NCI-H1092 (cell line): ENCODE results near the gene DIPK1B.

Source experiments
- DNase-seq: peaks from one replicate; lab custom pipeline; 2025; lab: John Stamatoyannopoulos, UW

Gene DIPK1B

DNA sequence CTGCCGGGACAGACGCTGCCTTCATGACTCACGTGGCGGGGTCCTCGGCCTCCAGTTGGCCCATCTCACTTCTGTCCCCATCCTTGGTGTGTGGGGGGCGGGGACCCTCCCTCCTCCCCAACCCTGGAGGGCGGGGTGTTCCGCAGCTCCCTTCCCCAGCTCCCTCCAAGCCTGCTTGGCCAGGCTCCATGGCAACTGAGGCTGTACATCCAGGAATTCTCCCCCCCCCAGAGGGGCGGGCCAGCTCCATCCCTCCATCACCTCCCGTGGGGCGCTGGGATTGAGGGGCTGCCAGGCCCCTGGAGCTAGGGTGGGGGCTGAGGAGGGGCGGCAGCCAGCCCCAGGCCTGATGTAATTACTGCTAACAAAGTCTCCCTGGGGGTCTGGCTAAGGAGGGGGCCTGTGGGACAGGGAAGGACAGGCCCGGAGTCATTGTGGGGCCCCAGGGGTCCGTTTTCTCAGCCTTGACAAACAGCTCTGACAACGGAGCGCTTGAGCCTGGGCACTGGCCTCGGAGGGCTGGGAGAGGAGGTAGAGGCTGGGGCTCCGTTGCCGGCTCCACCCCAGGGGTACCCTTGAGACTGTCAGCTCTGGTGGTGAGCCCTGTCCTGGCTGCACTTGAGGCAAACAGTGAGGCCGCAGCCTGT lies 8.0 kb downstream of the DIPK1B start:
- no peak for DNase-seq

GRCh38 chr9:136720898-136721338 lies 8.5 kb downstream of the DIPK1B start:
- no peak for DNase-seq

- DNase-seq: no peak
Measured at GRCh38 chr9:136721339-136722092, 9.1 kb downstream of the DIPK1B start.

DNA sequence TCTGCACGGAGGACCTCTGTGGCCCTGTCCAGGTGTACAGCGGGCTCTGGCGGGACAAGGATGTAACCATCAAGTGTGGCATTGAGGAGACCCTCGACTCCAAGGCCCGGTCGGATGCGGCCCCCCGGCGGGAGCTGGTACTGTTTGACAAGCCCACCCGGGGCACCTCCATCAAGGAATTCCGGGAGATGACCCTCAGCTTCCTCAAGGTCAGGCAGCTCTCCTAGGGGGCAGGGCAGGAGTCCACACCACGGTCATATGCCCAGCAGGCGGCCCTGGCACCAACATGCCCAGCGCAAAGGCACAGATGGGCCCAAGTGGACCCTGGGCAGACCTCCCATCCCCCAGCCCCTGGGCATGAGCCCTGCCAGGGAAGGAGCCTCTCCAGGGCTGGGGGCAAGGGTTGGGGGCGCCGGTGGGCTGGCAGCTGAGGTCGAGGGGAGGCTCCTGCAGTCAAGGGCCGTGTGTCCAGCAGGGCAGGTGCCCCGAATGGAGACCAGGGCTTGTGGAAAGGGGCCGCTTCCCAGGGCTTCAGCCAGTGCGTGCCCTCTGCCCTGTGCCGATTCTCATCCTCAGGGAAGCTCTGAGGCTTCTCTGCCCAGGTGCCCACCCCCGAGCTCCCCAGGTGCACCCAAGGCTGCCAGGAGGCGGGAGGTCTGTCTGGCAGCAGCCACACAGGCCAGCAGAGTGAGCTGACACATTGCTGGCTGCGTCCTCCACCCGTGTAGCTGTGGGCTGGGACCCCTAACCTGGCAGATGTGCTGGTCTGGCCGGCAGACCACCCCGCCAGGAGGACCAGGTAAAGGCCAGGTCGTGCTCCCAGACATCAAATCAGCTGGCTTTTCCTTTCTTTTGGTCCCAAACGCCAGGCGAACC lies 10.0 kb downstream of the DIPK1B start:
- no peak for DNase-seq

- no peak for DNase-seq
Measured at GRCh38 chr9:136722969-136723356, 10.6 kb downstream of the DIPK1B start.

GRCh38 chr9:136723362-136723976 lies 11.1 kb downstream of the DIPK1B start:
- no peak for DNase-seq

GRCh38 chr9:136723989-136724388 lies 11.6 kb downstream of the DIPK1B start:
- no peak for DNase-seq

DNA sequence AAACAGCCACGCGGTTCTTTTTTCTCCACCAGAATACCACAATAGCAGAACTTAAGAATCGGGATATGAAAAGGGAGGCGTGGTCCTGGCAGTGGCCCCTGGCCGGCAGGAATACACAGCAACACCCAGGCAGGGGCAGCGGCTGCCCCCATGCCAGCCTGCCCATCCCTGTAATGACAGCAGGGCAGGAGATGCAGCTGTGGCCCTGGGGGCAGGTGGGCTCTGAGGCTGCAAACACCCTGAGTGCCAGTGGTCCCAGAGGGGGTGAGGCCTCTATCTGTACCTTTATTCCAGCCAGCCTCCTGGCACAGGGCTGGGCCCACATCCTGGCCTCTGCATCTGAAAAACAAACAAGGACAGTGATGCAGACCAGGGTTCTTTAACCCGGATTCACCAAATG lies 12.4 kb downstream of the DIPK1B start:
- DNase-seq: no peak

GRCh38 chr9:136725612-136726011 lies 13.2 kb downstream of the DIPK1B start:
- DNase-seq: no peak

DNA sequence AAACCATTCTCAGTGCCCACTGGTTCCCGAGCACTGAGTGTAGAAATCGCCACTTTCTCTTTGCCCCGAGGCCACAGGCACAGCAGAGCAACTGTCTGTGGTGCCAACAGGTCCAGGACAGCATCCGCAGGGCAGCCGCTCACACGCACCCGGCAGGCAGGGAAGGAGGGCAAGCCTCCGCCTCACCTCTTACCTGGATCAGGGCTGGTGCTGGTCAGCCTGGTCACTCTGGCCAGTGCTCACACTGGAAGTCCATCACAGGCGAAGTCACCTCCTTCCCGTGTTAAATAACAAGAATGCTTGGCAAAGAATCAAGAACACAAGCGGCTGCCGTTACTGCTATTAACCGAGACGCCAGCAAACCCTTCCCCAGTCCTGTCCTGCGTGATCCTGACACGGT lies 13.7 kb downstream of the DIPK1B start:
- DNase-seq: no peak

GRCh38 chr9:136726631-136727191 lies 14.3 kb downstream of the DIPK1B start:
- no peak for DNase-seq

DNA sequence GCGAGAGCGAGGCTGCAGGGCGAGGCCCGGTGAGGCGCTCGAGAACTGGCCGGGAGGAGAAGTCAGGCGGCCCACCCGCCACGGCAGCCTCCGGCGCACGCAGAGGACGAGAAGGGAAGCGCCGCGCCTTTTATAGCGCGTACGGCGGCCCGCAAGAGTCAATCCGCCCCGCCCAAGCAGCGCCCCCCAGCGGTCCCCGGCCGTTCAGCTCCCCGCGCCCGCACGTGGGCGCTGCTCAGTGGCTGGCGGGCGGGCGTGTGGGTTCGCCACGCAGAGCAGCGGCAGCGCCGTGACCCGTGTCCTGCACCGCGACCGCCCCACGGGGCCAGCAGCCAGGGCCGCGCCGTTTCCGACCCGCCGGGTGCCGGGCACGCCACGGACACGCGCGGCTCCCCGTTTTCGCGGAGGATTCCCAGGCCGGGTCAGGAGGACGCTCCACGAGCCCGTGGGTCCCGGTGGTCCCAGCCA lies 15.7 kb downstream of the DIPK1B start:
- DNase-seq: peak; percentile 73

DNA sequence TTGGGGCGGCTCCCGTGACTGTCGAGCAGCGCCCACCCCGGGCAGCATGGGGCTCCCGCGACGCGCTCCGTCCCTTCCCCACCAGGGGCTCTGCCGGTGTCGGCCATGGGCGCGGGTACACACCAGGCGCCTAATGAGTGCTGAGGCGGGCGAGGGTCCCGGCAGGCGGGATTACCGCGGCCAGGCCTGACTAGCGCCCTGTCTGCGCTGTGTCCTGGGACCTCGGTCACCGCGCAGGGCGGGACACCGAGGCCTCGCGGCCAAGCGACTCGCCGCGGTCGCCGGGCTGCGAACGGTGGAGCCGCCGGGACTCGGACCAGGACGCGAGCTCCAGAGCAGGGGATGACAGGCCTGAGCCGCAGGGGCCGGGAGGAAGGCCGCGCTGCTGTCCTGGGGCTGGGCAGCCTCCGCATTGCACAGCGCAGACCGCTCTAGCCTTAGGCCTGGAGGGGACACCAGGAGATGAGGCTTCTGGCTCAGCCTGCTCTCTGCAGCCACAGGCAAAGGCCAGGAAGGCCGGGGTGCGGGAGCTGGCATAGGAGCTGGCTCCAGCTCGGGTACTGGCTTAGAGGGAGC lies 16.3 kb downstream of the DIPK1B start:
- DNase-seq: no peak

- no peak for DNase-seq
Measured at GRCh38 chr9:136729144-136729543, 16.8 kb downstream of the DIPK1B start.

DNA sequence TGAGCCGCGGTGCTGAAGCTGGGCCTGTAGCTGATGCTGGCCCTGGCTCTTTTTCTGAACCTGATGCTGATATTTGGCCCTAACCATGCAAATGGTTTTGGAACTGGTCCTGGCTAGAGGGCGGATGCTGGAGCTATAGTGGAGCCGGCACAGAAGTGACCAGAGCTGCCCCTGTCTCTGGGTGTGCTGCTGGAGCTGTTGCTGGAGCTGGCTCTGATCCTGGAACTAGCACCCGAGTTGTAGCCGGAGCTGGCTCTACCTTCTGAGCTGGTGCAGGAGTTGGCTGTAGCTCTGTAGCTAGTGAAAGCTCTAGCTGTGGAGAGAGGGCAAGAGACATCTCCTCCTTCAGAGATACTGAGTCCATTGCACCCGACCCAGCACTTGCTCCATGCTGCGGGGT lies 17.6 kb downstream of the DIPK1B start:
- no peak for DNase-seq

DNA sequence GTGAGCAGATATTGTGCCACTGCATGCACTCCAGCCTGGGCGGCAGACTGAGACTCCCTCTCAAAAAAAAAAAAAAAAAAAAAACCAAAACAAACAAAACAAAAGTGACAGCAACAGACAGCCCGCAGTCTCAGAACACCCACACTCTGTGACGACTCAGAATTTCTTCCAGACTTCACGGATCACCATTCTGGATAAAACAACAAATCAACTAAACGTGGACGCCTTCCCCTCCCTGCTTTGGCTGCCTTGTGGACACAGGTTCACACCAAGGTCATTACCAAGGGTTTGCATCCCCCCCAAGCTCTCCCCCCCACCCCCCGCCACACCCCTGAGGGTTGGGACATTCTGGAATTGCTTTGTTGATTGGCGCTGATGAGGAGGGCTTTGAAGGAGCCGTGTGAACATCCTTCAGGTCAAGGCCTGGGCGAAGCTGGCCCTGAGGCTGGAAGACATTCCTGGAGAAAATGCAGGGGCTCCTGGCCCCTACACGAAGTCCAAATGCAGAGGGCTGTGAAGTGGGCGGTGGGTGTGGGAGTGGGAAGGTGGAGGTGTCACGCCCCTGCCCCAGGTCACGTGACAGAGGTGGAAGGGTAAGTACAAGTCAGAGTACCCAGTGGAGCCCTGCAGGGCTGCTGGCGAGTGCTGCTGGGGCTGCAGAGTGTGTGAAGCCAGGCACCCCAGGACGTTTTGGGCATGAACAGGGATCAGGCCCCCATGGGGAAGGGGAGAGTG lies 20.2 kb downstream of the DIPK1B start:
- no peak for DNase-seq

GRCh38 chr9:136733611-136734010 lies 21.2 kb downstream of the DIPK1B start:
- DNase-seq: no peak

DNA sequence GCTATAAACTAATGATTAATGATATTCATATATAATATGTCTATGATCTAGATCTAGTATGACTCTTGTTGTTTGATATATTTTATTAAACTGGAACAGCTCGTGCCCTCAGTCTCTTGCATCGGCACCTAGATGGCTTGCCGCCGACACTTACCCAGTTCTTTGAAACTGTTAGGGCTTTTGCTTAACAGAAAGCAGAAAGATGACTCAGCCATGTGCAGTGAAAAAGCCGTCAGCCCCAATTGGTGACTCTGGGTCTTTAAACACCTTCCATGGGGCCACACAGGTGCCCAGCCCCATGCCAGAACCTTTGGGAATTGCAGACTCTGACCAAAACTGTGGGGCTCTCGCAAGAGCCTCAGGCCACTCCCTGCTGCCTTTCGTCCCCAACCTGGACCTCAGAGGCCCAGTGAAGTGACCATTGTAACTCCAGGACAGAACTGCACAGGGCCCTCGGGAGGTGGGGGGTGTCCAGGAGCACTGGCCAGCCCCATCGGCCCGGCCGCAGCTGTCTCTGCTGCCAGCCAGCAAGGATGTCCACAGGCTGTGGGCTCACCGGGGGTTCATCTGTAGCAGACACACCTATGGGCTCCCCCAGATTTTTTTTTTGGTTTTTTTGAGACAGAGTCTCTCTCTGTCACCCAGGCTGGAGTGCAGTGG lies 22.6 kb downstream of the DIPK1B start:
- DNase-seq: no peak

DNA sequence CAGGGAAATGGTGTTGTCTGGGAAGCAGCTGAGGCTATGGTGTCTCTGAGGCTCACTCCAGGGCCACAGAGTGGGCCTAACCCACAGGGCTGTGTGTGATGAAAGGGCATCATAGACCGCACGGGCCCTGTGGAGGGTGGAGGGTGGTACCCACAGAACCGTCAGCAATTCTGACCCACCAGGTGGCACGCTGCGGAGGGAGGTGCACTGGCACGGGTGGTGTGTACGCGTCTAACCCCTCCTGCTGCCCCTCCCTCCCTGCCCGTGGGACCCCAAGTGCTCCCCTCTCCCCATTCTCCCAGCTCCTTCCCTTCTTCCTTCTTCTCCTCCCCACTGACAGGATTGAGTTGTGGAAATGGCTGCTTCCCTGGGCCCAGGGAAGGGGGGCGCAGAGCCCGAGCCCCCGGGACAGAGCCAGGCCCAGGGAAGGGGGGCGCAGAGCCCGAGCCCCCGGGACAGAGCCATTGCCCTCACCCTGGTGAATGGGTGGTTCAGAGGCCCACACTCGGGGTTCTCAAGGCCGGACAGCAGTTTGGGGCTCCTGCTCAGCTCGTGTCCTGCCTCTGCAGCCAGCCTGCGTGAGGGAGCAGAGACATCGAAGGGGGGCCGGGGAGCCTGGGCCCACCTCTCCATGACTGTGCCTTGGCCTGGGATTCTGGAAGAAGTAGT lies 23.6 kb downstream of the DIPK1B start:
- no peak for DNase-seq

- no peak for DNase-seq
Measured at GRCh38 chr9:136738960-136739359, 26.6 kb downstream of the DIPK1B start.
